OCI-M2 (cell line): Measurements from ENCODE around the gene CAPN13.

Experiments used
- DNase-seq: peaks from one replicate; lab custom pipeline; 2025; ENCODE audit not compliant: unreplicated experiment; lab: John Stamatoyannopoulos, UW

CAPN13 gene

DNA sequence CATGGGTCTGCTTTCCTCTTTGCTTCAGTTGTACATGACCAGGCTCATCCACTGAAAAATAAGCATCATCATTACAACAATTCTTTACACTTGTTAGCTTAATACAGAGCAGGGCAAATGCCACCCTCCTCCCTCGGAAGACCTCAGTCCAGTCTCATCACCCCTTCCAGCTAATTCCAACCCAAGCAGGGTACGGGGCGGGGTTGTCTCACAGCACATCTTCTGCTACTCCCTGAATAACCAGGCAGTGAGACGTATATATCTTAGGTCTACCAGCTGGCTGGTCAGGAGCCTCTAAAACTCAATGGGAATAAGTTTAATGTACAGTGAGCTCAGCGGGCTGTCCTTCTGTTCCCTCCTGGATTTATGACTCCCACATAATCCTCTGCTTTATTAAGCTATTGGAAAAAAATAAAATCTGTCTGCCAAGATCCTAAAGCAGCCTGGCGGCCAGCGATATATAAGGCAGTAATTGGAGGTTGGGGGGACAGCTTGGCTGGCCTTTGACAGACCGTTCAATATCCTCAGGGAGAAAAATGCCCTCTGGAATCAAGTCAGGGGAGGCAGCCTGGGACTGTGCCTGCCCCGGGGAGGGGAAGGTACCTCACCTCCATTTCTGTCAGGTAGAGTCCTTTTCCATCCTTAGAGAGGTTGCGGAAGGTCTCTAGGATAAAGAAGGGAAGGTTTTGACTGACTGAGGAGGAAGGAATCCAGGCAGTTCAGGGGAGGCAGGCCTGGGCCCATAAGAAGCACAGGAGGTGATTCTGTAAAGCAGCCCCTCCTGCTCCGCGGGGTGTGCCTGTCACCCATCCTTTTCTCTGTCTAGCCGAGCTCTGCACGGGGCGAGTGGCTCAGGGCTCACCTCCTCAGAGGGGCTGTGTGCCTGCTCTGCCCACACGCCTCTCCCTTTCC, 76.3 kb downstream of the CAPN13 start:
- DNase-seq, result no peak

DNA sequence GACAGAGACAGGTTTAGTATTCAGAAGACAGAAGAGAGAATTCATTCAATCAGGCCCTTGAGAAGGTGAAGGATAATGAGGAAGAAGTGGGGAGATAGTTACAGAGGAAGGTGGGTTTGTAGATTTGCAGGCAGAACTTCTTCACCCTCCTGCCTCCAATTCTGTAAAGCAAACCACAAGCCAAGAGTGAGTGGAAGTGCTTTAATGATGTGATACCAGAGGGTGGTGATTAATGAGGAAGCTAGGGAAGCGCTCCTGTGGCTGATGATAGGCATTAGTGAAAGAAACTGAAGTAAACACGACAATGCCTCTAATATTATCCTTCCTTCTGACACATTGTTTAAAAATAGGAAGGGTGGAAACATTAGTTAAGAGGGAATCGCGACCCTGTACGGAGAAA, 78.2 kb downstream of the CAPN13 start:
- DNase-seq, result no peak

DNA sequence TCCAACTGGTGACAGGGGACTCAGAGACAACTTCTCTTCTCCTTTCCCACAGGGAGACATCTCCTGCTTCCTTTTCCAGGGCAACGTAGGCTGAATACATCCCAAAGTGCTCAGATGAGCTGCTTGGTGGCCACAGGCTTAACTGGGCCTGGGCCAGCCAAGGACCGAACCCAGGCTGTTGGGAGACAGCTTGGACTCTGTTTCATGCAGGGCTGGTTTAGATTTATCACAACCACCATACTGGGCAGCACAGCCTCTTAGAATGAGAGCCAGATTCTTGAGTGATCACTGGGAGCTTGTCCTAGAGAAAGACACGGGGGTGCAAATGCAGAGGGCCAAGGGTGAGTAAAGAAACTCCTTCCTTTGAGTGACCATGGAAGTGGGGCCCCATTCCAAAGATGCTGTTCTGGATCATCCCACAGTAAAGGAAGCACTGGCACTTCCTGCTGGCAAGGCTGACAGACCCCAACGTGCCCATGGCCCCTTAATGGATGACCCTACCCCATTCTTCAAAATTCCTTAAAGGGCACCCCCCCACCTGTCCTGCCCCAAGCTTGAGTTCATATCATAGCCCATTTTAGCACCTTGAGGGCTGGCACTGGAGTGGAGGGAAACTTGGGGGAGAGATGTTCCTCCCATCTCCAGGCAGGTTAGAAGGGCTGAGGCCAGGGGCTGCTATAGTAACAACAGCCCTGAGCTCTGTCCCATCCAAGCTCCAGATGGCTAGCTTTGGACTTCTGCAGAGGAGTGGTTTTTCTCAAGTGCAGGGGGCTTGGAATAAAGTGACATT, 84.1 kb downstream of the CAPN13 start:
- DNase-seq, result no peak

DNA sequence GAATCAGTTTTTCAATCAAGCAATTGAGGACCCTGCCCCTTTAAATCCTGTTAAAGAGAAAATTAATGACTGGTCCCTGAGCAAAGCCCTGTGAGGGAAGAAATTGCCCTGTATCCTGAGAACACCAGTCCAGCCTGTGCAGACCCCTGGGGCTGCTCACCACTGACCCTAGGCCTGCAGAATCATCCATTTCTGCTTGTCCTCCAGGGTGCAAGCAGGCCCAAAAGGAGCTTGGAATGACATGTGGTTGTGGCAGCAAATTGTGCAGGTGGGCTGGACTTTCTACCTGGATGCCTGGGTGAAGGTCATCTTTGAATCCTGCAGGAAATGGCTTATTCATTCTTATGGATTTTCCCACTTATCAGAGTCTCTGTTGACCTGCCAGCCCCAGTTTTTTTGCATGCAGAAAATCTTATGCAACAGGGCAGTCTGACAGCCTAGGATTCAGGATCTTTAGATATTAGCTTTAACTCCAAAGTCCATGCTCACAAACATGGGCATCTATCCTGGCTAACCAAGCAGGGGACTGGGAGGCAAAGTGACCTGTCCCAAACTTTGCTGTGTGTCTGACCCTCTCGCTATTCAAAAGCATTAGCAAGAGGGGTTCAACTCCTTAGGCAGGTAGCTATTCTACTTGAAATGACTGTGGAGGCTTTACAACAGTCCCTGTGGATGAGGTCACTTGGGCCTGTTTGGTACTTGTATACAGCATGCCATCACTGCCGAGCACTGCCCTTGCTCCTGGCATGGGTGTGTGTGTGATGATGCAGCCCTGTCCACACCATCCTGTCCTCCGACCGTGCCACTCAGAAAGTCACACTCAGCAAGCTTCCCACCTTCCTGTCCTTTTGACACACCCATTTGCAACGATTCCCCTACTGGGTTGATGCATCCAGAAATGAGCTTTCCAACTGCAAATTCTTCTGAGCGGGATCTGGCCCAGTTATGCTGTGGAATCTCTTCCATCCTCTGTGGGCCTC, 85.3 kb downstream of the CAPN13 start:
- no peak for DNase-seq

DNA sequence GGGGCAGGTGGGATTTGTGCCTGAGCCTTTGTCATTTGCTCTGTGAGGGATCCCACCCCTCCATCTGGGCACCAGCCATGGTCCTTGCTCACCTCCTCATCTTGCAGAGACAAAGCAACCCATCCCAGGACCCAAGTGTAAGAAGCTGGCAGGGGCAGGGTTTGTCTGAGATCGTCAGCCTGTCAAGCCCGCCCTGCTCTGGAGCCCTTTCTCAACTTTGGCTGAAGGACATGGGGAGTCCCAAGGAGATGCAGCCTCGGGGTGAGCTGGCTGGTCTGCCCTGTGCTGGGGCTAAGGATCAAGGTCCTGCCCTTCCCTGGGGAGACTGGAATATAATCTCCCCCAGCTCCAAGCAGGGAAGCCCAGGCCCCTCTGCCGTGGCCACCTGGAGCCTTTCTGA, 86.0 kb downstream of the CAPN13 start:
- DNase-seq, result no peak

DNA sequence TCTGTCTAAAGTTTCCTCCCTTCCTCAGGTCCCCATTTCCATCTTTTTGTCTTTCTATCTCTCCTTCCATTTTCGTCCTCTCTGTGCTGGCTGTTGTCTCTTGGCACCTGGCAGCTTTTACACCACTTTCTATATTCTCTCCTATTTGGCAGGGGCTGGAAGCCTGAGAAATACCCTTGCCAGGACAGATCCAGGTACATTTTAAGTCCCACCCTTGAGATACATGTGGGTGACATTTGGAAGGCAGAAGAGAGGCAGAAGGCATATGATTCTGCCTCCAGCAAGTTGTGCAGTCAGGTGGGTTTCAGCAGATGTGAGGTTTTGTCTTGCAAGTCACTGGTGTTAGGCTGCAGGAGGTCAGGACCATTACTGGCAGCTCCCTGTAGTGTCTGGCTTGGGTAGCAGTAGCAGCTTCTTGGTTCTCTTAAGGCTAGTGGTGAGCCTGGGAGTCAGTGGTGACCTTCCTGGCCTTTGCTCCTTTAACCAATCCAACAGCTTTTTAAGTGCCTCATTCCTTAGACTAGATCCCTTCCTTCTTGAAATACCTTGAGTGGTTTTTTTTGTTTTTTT, 90.1 kb downstream of the CAPN13 start:
- DNase-seq, result no peak

DNA sequence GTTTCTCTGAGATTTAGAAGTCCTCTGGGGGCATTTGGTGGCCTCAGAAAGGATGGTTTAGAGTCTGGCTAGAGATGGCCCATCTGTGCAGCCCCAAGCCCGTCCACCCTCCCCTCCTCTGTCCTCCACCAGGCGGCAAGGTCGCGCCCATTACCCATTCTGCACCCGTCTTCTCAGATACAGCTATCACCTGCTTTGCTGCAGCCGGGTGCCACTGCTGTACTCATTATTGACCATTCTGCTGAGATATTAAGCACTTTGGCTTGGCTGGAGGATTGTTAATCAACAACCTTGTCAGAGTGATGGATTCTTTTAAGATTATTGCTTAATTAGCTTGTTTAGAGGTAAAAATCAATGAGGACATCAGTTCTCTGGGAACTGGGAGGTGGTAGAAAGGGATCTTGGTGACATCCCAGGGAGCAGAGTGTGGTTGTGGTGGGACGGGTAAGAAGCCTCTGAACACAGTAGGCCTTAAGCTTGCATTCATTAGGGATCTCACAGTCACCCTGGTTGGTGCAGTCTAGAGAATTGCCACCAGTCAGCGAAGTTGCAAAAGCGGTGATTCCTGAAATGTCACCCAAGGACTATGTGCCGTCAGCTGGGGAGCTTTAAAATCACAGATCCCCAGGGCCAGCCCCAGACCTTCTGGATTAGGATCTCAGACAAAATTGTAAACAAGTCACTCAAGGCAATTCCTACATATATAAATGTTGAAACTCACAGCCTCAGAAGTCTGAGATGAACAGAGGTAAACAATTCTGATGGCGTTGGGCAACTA, 90.9 kb downstream of the CAPN13 start:
- DNase-seq, result no peak

DNA sequence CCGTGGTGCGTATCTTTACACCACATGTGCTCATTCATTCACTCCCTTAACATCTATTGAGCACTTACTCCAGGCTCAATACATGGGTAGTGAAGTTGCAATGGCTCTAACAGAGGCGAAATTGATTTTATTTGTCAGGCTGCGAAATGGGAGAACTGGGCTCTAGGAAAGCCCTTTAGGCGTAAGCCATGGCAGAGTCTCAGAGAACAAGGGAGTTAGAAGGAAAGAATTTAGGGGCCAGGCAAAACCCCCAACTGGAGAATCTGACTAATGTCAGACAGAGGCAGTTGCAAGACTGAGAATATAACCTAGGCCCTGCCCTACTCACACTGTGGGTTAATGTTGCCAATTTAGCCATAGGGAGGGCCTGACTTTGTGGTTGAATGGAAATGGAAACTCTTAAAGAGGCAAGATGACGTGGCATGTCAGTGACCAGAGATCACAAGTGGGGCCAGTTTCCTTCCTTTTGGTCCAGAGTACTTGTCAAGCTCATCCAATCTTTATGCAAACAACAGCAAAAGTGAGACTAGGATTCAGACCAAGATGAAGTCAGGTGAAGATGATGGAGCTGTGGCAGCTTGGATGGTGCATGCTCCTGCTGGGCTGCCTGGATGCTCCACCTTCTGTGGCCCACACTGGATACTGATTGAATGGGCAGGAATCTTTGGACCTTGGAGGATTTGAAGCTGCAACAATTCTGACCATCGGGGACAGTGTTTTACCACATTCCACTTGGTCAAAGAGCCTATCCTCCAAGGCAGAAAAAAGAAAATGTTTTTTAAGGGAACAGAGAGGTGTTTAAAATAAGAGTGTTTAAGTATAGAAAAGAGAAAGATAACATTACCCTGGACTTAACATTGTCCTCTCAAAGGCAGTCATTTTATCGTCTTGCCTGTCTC, 92.2 kb downstream of the CAPN13 start:
- DNase-seq, result no peak

DNA sequence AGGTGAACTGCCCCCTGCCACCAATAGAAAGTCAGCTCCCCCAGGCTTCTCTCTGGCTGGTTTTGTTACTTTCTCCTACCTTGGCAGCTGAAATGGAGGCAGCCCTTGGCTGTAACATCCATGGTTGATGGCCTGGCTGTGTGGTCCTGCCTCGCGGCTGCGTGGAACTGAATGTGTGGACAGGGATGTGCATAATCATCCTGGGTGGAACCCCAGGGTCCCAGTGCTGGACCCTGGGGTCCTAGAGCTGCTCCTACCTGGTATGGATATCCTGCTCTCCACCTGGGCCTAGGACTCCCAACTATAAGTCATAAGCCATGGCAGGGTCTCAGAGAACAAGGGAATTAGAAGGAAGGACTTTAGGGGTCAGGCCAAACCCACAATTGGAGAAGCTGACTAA, 93.5 kb downstream of the CAPN13 start:
- DNase-seq, result no peak

DNA sequence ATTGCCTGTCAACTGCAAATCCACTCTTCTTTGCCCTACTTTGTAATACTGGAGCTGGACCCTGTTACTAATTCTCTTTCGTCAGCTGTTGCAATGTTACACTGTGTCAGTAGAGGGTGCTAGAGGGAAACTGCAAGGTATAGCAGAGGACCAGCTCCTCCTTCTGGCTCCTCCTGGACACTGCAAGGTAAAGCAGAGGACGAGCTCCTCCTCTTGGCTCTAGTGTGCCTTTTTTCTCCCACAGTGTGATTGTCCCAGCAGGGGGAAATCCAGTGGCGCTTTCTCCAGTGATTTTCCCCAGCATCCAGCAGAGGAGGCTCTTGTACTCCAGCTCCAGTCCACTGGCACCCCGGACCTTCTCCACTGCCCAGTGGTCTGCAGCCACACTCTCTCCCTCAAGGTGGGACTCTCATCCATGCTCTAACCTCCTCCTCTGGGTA, 95.6 kb downstream of the CAPN13 start:
- DNase-seq, result no peak

DNA sequence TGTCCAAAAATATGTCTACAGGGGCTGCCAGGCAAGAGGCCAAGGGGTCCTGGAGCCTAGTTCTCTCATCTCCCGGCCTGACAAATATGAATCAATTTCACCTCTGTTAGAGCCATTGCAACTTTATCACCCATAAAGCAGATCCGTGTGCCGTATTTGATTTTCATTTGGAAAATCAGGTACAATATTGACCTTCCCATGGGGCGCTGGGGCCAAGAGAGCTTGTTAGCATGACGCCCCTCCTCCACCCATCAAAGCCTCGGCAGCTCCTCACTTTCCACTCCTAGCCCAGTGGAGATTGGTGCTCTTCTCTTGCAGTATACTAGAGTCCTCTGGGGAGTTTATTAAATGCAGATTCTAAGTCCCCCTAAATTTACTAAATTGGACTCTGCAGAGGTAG, 96.8 kb downstream of the CAPN13 start:
- no peak for DNase-seq

DNA sequence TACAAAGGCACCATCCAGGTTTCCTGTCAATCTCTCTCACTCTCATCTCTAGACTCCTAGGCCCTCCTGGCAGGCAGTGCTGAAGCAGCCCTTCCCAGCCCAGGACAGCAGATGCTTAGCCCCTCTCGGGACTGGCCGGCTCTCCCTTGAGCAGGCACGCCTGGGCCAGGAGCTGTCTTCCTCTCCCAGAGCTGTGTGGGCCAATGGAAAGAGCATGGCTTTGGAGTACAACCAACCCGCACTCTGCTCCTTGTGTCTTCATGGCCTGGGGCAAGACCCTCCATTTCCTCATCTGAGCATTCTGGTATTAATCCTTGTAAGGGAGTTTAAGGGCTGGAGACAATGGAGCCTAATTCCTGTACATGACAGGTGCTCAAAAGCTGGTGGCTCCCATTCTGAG, 97.2 kb downstream of the CAPN13 start:
- no peak for DNase-seq

DNA sequence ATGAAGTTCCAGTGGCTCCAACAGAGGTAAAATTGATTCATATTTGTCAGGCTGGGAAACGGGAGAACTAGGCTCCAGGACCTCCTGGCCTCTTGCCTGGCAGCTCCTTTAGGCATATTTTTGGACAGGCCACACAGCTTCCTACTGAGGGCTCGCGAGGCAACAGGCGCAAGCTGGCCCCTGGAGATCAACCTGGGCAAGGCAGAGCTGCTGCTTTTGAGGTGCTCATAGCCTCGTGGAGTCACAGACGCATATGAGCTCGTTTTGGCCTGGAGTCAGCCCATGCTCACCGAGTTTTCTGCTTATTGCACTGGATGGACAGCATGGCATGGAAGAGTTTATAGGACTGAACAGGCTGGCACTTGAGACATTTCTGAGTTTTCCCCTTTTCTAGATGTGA, 97.7 kb downstream of the CAPN13 start:
- DNase-seq, result no peak

DNA sequence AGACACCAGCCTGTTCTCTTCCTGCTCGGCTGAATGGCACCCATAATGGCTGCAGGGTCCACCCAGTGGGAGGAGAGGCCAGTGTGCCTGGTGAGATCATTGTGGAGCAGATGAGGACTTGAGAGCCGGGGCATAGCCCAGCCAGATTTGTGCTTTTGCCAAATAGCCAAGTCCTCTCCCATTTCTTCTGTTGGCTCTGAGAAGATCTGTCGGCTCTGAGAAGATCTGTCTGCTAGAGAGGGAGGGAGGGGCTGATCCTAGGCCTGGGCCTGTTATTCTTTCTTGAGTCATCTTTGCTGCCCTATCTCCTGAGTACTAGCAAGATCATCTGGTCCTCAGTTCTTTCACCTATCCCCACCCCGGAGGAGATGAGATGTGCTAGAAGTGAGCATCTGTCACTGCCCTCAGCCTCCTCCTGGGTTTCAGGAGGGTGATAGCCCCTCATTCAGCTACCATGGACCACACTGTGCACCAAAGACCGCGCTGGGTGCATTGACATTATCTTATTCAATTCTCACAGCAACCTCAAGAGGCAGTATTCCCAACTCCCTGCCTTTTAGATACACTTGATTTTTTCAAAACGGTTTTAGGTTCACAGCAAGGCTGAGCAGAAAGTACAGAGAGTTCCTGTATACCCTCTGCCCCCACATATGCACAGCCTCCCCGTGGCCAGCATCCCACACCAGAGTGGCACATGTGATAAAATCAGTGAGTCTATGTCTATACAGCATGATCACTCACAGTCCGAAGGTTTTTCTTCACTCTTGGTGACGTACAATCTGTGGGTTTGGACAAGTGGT, 98.6 kb downstream of the CAPN13 start:
- no peak for DNase-seq

DNA sequence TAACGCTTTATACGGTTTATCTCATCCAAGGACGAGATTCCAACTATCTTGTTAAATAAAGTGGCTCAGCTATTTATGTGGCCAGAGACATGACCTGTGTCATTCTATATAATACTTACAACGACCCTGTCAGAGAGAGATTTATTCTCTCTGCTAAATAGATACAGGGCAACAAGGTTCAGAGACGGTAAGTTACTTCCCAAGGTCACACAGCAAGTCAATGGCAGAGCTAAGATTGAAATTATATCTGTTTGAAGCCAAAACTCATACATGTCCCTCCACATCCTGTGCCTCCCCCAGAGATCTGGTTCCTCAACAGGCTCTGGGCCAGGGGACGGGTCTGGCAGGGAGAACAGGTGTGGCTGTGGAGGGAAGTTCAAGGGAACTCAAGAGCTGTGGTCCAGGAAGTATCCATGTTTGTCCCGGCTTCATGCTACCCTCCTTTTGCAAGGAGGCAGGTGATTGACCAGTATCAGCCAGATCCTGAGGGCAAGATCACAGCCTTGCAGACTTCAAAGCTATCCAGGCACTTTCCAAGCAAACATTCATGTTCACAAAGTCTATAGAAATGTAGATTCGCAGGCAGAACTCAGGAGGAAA, 99.8 kb downstream of the CAPN13 start:
- DNase-seq, result no peak

DNA sequence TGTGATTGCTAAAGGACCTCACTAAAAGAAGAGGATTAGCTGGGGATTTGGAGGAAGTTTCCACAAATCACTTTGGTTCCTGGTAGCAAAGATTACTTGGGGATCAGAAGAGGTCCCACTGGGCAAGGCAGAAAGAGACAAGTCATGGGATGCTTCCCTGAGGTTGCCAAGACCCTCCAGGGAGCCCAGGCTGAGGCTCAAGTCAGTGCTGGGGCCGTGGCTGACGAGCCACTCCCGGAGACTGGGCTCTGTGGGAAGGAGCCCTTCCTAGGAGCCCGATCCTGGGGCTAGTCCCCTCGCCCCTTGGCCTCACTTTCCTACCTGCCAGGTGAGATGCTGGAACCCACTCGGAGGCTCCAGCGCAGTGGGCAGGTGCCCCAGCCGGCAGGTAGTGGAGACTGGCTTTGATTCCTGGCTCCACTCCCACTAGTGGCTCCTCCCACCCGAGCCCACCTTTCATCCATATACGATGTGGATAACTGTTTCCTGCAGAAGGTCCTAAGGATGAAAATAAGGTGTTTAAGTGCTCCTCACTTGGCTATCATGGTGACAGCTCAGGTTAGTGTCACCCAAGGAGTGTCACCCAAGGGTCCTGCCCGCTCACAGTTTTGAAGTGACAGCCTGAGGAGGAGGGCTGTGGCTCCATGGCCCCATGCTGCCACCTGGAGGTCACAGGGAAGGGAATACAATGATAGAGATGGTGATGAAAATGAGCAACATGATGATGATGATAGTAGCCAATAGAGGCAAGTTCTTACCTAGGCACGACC, 100.5 kb downstream of the CAPN13 start:
- no peak for DNase-seq
